ENCODE data around the gene GAA. TPM values are rescaled to one million over a fixed set of nuclear protein-coding genes. Genes with fewer than 3 reads are reported as not detected.

Gene GAA
- total RNA-seq, 1 experiment from 2014 or later = 131 TPM

DNA sequence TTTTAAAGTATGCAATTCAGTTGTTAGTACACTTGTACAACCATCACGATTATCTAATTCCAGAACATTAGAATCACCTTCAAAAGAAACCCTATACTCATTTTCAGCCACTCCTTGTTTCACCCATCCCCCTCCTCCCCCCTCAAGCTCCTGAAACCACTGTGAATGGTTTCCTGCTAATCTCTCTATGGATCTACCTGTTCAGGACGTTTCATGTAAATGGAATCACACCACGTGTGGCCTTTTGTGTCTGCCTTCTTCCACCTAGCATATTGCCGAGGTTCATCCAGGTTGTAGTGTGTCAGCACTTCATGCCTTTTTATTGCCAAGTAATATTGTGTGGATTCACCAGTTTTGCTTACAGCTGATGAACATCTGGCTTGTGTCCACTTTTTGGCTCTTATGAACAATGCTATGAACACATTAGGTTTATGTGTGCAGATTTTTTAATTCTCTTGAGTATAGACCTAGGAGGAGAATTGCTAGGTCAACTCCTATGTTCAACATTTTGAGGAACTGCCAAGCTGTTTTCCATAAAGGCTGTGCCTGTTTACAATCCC is 27.7 kb downstream of the GAA start:
- no peak for TF ChIP-seq FOSL1 (IDR thresholded peaks at IDR 0.05; ENCODE audit: low read depth)
- TF ChIP-seq RAD21 (IDR thresholded peaks at IDR 0.05; ENCODE audit: low read depth) = no peak
- no peak for TF ChIP-seq ELF1 (IDR thresholded peaks at IDR 0.05; ENCODE audit: borderline replicate concordance, low read depth)
- no peak for TF ChIP-seq EZH2 (IDR thresholded peaks at IDR 0.05)
- TF ChIP-seq ZBTB33 (IDR thresholded peaks at IDR 0.05; ENCODE audit: extremely low read depth, insufficient replicate concordance, low read length) = no peak
- no peak for TF ChIP-seq SP1 (IDR thresholded peaks at IDR 0.05; ENCODE audit: low read depth)
- TF ChIP-seq ATF3 (IDR thresholded peaks at IDR 0.05) = no peak
- TF ChIP-seq POLR2A (IDR thresholded peaks at IDR 0.05; ENCODE audit: borderline replicate concordance, extremely low read depth, insufficient read depth, insufficient read length) = no peak
- TF ChIP-seq YY1 (IDR thresholded peaks at IDR 0.05; ENCODE audit: extremely low read depth, insufficient replicate concordance, low read depth, low read length) = no peak
- ChIA-PET POLR2A (interaction anchor here (1.2 to 1.3 kb wide), 2 partner anchors 15 to 28 kb away, joined by 5 to 6 read pairs; partner anchors contain the start of gene GAA), CTCF (interaction anchor here (1.8 kb wide), 1 partner anchor 28 kb away, joined by 7 read pairs; the partner anchor contains the start of gene GAA), RAD21 (ENCODE audit: low non-redundant PET in 1 of 2, low total read pairs in 2 of 2, uncharacterized antibody in 2 of 2, unreplicated experiment in 2 of 2) (no interaction called here)
- Histone ChIP-seq H3K27ac (ENCODE audit: low read depth, low read length) (no peak overlapping the region), H3K9me3 (ENCODE audit: control insufficient read depth in 1 of 2, insufficient read depth in 1 of 2, low read depth in 1 of 2, low read length in 2 of 2) (no peaks in the 10 kb centered on the region), H3K36me3 (ENCODE audit: control insufficient read depth in 1 of 2, insufficient read depth in 2 of 2, low read length in 2 of 2) (peaks cover 9 to 15% of the 10 kb centered on the region in 2 experiments; a peak in 3 of 4 replicates), H3K9me2 (ENCODE audit: insufficient read depth) (no peaks in the 10 kb centered on the region), H3K27me3 (ENCODE audit: insufficient read depth, low read length) (0 out of 2 replicates have a peak, but pooled peaks cover 6% of the 10 kb centered on the region), H3K4me2 (ENCODE audit: low read length) (no peak overlapping the region), H4K20me1 (ENCODE audit: insufficient read depth) (no peaks in the 10 kb centered on the region), H2AFZ (ENCODE audit: low read depth, low read length, poor library complexity, severe bottlenecking) (no peak overlapping the region), H3K4me3 (replicated peaks in 1 of 2; ENCODE audit: low read depth in 1 of 2, low read length in 2 of 2) (no peak overlapping the region), H3K9ac (ENCODE audit: low read length) (no peak overlapping the region), H3K4me1 (ENCODE audit: control insufficient read depth in 1 of 2, insufficient read depth in 2 of 2, low read length in 2 of 2) (peaks cover 0 to 8% of the 10 kb centered on the region in 2 experiments; a peak in 1 of 4 replicates), H3K79me2 (ENCODE audit: insufficient read depth, low read length) (no peaks in the 10 kb centered on the region)
- intact Hi-C loops (cut with micrococcal nuclease) = no loop called here
- BruUV-seq (replicated peaks) = no TSS peak
- ATAC-seq (no peak), DNase-seq (ENCODE audit: low read depth, low spot score) (no peak)

Data from HCT116 (cell line).